Inflammatory macrophage treated with lipopolysaccharide for 4 hours (primary cell): Measurements from ENCODE around the gene CDC40.
A peak's percentile ranks its signal among the peaks of the same experiment; 100 is the strongest.

Source experiments
- DNase-seq: peaks from one replicate; pipeline ENCODE4 v3.0.0-alpha.2; 2020

CDC40 gene

DNA sequence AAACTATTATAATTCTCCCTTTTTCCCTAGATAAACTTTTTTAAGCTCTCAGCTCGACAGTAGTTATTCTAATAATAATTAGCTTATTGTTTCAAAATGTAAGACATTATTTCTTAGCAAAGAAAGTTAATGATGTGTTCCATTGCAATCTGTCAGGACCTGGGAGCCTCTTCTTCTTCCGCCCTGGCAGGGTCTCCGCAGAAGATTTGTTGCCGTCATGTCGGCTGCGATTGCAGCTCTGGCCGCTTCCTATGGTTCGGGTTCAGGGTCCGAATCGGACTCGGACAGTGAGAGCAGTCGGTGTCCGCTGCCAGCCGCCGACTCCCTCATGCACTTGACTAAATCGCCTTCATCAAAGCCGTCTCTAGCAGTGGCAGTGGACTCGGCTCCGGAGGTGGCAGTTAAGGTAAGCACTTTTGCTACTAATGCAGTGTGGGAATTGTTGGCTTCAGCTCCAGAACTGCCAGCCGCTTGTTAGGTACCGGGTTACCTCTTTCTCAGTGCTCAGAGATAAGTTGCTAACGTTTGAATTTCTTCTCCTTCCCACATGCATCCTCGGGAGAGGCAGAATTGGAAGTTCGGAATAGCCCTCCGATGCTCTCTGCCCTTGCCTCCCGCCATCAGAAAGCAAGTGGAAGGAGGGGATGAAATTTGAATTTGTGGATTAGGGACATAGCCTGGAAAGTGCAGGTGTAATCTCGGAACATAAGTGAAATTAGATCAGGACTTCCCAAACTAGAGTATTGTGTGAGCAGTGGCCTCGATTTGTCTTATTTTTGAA lies at the start of gene CDC40:
TSS of gene CDC40 (plus strand) at position 200 of the 781 bp plus-strand sequence. CDS start at position 218, 18 bp downstream.
- DNase-seq, result no peak

DNA sequence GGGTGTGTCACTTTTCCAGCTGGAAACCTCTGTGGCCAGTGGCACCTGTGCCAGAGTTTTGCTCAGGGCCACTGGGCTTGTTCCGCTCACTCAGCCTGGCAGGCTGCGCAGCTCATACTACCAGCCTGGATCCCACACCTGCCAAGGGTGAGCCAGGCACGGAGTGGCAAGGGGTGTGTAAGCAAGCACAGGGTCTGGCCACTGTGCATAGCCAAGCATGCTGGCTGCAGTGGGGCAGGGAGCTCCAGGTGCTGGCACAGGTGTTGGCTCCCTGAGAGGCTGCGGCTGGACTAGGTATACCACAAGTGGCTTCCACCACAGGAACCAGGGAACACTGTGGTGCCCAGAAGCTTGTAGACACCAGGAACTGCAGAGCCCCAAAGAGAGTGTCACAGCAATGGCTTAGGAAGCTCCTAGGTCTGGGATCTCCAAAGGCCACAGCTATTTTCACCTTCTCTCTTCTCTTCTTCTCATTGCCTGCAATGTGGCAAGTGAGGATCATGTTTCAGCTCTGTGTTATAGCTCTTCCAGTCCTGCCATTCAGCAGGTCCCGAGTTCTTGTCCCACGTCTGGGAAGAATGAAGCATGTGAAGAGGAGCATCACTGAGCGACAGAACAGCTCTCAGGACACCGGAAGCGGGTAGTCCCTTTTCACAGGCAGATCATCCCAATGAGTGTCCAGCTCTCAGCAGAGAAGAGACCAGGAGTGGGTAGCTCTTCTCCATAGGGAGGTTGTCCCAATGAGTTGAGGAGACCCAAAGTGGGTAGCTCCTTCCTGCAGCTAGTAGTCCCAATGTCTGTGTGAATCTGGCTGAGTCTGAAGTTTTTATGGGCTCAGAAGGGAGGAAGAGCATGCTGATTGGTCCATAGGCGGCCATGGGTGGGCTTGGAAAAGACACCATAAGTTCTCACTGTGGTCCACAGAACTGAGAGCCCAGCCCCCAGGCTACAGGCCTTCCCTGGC lies 42.0 kb upstream of the CDC40 start:
- DNase-seq, result no peak

DNA sequence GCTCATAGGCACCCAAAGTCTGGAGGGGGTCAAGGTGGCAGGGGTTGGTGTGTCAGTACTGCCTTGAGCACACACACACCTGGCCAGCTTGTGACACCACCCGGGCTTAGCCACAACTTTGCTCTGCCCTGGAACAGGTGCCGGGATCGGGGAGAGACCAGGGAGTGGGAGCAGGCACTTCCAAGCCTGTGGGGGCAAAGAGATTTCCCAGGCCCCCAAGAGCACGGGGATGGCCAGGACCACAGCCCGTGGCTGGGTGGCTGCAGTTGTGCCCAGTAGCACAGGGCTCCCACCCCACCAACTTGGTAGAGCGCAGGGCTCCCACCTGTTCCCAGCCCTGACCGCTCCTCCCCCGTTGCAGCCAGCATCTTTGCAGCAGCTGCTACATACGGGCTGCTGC lies 41.2 kb upstream of the CDC40 start:
- DNase-seq, result no peak

DNA sequence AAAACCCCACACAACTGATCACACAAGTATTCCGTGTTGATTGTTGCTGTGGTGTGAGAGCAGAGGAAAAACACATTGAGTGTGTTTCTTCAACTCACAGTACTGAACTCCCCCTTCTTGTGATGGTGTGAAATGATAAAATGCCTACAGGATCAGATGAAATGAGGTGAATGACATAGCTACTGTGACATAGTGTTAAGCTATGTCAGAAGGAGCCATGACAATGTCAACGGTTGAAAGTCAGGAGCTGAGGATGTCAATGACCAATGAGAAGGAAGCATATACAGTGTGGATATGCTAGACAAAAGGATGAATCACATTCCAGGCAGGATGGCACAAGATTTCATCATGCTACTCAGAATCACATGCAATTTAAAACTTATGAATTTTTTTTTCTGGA lies 39.6 kb upstream of the CDC40 start:
- peak; percentile 7 for DNase-seq

DNA sequence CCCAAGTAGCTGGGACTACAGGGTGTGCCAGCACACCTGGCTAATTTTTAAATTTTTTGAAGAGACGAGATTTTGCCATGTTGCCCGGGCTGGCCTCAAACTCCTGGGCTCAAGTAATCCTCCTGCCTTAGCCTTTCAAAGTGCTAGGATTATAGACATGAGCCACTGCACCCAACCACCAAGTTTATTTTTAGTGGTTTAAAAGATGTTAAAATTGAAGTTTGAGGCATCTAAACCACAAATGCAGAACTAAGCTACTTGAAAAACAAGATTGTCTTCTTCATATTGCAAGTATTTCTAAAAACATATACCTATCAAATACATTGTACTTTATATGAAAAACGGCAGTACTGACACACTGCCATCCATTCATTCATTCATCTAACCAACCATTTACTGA lies 32.4 kb upstream of the CDC40 start:
- DNase-seq, result no peak

DNA sequence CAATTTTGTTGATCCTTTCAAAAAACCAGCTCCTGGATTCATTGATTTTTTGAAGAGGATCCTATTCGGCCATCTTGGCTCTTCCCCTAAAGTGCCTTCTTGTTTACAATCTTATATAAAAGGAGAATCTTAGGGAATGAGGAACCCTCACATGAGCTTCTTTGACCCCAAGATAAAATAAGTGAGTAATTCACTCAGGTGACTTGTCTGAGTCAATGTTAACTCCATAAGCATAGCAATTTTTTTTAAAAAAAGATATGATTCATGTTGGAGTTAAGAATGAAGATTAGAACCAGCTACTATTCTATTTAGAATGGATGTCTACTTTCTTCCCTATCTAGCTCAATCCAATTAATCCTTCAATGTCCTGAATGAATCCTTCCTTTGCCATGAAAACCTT lies 21.7 kb upstream of the CDC40 start:
- peak; percentile 30 for DNase-seq

DNA sequence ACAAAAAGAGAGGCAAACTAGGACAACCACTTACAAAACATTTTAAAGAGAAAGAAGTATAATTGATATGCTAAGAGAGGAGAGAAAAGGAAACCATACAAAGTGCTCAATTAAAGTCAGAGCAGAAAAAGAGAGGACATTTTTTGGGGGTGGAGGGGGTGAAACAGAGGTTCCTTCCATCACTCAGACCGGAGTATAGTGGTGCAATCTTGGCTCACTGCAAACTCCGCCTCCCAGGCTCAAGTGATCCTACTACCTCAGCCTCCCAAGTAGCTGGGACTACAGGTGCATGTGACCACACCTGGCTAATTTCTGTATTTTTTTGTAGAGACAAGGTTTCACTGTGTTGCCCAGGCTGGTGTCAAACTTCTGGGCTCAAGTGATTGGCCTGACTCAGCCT lies 10.1 kb upstream of the CDC40 start:
- no peak for DNase-seq

DNA sequence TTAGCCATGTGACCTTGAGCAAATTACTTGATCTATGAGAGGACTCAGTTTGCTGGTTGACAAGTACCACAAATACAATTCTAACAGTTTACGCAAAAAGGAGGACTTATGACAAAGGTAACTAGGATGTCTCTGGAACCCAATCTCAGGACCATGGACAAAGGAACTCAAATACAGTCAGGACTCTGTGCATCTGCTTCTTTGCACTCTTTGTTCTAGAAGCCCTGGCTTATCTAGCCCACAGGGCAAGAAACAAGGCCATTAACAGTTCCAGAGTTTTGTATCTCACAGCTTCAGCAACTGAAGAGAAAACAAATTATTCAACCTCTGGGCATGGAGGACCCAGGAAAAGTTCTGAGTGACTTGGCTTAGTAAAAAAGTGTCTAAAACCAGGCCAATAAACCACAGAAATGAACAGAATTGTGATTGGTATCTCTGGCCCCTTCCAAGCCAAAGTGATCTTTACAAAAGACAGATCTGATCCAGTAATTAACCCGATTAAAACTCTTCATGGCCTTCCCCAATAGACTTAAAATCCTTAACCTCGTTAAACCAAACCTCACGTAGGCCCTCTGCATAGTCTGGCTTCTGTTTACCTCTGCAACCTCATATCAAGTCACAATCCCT lies 6.6 kb upstream of the CDC40 start:
- DNase-seq, result no peak

DNA sequence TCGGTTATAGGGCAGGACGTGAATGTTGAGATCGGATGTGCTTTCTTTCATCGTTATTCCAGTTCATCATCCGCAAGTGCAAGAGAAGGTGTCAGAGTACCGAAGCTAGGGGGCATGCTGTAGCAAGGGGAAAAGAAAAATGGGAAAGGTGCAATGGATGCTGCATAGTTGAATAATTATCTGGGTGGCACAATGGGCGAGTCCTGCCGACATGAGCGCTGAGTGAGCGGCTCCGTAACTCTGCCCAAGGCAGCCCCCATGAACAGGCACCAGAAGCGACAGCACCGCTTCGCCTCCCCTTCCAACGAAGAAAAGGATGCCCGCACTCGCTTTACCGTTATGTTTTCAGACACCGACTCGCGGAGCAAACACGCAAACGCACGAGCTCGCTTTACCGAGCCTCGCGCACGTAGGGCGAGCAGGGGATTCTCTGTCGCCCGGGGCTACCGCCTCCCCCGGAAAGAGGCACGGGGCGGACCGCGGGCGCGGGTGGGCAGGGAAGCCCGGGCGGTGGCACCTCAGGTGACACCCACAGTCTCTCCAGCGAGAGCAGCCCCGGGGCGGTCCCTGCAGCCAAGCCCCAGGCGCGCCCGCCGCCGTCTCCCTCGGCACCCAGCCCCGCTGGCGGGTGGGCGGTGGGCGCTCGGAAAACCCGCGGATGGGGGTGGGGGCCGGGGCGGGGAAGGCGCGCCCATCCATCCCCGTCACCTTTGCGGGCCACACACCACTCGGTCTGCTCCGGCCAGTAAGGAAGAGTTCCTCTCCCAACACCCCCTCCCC lies 1.4 kb upstream of the CDC40 start:
- DNase-seq, result peak; percentile 30

DNA sequence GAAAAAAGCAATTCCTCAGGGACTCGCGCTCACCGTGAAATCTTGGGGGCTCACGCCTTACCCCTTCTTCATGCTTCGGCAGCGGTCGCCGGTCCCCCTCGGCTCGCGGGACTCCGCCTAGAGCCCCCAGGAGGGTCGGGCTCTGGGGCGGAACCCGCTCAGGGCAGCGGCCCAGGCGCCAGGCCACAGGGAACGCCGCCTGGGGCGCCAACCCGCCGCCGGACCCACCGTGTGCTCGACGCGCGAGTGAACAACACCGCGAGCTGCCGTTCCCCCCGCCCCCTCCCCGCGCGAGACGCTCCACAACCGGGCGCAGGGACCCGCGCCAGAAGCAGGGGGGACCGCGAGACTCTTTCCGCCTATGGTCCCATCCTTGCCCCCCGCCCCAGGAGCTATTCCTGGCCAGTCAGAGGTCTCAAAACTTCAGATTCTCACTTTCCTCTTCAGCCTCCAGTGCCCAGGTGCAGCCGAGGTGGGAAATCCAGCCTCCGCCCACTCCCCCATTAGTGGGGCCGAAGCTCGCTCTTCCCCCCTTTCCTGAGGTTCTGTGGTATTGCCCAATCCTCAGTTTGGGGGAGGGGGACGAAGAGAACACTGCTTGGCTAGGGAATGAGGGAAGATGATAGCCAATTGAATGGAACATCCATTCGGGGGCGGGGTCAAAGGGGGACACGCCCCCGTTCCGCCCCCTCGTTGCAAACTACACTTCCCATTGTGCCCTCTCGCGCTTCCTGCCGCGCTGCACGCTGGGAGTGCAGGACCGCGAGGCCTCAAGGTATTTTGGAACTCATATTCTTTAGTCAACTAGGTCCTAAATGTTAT lies 610 bp upstream of the CDC40 start, which contains the start of gene WASF1:
TSS of gene WASF1 (minus strand) at position 265 of the 822 bp plus-strand sequence. CDS start 52,069 bp downstream, outside the sequence.
- peak; percentile 96 for DNase-seq

DNA sequence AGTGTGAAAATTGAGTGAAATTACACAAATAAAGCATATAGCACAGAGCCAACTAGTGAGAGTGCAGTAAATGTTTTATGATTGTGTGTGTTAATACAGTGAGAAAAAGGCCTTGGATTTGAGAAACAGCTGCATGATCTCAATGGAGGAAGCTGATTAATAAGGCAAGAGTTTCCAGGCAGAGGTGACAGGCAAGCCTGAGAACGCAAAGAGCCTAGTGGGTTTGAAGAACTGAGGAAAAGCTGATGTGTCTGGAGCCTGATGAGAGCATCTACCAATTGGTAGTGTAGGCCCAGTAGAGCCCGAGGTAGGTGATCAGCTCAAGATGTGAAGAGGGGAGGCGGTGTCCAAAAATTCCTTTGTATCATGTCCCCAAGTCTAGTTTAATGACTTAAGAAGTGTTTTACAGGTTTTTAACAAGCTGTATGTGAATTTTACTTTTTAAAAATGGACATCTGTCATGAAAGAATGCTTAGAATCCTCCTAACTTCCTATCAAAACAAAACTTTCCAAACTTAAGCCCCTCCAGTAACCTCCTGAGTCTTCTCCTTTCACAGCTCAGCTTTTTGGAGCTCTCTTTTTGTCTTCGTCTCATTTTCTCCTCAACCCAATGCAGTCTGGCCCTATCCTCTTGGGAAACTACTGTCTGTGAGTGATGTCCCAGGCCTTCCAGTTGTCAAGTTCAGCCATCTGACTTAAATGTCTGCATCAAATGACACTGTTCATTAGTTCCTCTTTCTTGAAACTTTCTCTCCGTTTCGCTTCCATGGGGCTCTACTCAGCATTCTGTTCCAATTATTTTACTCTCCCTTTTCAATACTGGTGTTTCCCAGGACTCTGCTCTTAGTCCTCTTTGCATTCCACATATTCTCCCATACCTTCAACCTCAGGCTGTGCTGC lies 1.2 kb downstream of the CDC40 start:
- DNase-seq, result peak; percentile 84

DNA sequence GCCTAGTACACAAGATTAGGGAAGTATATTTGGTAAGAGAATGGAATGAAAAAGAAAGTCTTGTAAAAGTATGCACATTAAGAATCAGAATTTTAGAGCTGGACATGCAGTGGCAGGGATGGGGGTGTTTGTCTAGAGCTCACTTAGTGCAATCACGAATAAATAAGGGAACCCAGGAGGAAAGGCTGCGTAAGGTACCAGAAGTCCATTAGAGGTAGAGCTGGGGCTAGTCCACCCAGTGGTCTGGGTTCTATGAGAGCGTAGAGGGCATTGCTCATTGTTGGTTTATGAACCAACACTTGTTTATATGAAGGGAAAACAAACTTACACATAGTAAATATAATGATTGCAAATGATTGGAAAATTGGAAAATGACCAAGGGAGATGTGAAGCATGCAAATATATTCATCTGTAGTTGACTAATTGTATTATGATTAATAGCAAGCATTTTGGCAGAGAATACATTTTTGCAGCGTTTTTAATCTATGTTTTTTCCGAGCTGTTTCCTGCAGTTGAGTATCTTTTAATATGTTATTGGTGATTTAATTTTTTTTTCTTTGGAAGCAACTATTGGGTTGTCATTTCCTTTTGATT lies 3.2 kb downstream of the CDC40 start:
- DNase-seq, result no peak

DNA sequence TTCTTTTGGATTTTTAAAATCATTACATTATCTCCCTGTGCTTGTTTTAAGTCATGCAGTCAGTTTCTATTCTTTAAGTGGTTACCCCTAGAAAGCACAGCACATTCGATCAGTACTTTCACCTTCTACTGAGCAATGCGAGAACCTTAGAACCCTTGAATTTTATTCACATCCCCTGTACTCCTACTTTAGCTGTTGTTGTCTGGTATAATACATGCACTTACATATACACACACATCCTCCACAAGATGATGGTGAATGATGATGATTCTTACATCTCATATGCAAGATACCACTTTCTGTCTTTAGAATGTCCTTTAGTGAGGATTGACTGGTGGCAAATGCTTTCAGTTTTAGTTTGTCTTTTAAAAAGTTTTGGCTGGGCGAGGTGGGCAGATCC lies 5.7 kb downstream of the CDC40 start:
- DNase-seq, result no peak

DNA sequence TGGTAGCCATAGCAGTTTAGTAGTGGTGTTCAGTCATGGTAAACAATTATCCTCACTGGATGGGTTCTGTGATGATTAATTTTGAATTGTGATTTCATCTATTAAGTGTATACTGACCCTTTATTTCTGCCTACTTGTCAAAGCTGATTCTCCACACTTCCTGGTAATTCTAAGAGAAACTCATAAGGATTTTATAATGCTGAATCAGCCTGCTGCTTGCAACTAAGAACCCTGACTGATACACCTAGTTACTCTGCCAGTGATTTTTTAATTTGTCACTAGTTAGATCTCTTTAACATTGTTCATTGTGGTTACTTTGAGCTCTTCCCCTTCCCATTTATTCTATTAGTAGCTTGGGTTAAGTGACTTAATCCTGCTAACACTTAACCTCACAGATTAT lies 8.6 kb downstream of the CDC40 start:
- DNase-seq, result no peak

DNA sequence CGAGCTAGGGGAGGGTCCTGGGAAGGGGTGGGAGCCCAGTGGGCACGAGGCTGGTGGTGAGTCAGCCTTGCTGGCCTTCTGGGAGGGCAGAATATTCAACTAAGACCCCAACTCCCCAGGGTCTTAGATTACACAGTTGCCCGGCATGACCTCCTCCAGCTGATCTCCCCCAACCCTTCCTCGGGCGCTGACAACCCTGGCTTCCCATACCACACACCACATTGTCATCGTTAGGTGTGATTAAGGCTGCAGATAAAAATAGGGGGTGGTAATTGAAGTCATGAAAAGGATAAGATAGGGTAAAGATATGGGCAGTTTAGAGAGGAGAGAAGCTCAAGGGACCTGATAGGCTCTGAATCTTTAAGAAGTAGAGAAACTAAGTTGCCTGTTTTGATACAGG lies 10.5 kb downstream of the CDC40 start:
- DNase-seq, result no peak

DNA sequence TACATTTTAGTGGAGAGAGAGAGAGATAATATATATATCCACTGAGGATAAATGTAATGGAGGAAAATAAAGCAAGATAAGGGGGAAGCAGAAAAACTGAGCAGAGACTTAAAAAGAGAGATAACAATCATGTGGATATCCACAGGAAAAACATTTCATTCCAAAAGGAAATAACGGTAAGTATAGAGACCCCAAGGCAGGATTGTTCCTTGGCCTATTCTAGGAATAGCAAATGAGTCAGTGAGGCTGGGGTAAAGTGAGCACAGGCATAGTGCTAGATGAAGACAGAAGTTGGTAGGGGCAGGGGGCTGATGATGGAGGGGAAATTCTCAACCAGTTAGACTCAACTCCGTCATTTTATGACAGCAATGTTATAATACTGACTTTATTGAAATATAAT lies 11.2 kb downstream of the CDC40 start:
- DNase-seq, result no peak

DNA sequence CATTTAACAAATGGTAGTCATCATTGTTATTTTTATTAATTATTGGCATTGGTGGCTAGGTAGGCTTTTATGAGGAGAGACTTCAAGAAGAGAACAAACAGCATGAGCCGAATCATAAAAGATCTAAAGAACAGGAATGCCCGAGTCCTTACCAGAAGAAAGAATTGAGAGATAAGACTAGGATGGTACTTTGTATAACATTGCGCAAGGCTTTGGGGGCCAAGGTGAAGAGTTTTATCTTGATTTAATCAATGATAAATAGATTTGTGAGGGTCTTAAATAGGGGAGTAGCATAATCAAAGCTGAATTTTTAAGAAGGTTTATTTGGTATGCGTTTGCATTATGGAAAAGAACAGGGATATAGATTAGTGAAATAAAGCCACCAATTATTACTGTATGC lies 15.4 kb downstream of the CDC40 start:
- DNase-seq, result no peak

DNA sequence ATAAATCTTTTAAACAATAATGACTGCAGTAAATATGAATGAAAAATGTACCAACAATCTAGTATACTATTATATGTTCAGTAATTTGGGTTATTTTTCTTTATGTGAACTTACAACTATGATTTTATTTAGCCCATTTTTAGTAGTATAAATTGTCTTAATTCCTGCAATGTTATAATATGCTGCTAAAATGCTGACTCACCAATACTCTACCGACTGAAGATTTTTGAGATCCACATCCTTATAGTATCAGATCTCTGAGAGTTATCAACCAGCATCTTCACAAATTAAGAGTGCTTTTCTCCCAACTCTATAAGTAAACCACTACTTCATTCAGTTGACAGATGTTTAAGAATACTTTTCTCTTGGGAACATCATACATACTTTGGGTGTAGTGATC lies 16.6 kb downstream of the CDC40 start:
- DNase-seq, result no peak

DNA sequence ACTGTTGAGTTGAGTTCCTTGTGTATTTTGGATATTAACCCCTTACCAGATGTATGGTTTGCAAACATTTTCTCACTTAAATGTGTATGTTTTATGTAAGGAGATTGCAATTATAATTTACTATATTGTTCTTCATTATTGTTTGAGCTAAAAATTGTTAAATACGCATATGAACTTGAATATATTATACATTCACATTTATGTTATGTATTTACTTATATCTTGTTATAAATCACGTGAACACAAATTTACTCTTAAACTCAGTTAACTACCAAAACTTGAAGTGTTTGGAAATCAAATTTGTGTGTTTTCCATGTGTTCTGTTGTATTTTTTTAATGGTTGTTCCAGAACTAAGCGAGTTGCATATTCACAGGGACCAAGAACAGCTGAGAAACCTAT lies 18.3 kb downstream of the CDC40 start:
- no peak for DNase-seq
